IPS-18c (cell line): ENCODE results near the gene EEFSEC.
A peak's percentile ranks its signal among the peaks of the same experiment; 100 is the strongest.

Experiments
- H3K4me3 ChIP-seq: 2 replicates; pipeline ENCODE4 v1.7.0; 2013; ENCODE audit warnings: low read depth, mild to moderate bottlenecking, low read length, moderate library complexity; ENCODE audit not compliant: insufficient read depth
- H3K9me3 ChIP-seq: one replicate; pipeline ENCODE4 v1.6.1; 2013; ENCODE audit warnings: mild to moderate bottlenecking, low read length, moderate library complexity; ENCODE audit not compliant: control insufficient read depth, insufficient read depth

The EEFSEC gene

DNA sequence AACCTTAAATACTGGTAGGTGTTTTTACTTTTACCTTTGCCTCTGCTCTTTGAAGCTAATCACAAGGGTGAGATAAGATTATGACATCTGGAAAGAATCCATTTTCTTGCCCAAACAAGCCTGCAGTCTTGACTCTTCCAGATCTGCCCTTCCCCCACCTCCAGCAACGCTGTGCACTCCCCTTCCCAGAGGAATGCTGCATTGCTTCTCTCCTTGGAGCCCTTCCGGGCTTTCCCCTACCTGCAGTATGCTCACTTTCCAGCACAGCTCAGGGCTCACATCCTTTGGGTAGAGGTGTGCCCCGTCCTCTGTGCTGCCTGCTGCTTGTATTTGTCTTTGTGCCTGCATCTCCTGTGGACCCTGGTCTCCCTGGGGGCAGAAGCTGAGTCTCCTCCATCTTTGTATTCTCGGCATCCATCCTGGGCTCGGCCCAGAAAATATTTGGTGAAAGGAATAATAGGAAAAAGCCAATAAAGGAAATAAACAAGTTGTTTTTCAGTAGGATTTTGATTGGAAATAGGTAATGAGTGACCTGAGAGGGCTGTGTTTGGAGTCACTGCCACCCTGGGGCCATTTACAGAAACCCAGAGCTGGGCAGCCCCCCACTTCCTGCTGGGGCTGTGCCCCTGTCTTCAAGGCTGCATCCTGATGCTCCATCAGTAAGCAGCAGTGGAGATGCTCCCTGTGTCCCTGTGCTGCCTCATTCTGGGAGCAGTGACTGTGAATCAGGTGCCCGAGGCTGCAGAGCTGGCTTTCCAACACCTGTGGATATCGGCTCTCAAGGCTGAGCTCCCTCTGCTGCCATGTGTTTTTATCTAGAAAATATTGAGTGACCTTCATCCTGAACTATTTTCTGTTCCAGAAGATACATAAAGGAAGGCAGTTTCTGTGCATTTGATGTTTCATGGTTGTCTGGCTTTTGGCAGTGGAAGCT, 117.5 kb downstream of the EEFSEC start:
- Histone ChIP-seq H3K9me3 (no peaks in the 10 kb centered on the region), H3K4me3 (no peak overlapping the region)

DNA sequence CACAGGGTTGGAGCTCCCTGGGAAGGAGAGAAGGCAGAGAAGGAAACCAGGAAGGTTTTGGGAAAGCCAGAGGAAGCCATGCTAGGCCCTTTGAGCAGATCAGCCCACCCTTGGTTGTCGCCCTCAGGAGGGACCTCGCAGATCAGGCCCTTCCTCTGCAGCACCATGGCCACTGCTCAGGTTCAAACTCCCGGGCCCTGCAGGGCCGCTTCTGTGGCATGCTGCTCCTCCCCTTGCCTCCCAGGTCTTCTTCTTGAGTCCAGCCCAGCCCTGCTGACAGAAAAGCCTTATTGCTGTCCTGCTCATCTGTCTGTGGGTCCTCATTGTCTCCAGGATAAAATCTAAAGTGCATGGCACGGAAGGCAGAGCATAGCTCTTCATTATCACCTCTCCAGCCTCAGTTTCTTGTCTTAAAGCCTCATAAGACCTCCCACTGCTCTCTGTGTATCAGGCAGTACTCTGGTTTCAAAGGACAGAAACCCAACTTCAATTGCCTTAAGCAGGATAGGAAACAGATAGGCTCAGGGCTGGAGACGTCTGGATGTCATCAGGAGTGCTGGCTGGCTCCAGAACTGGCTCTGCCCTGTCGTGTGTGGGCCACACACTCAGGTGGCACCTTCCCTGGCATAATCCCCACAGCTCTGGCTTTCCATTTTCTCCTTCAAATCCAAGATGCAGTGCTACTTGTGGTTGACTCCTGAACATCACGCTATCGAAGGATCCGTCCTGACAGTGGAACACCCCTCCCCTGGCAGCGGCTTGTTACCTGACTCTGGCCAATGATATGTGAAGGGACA, 118.5 kb downstream of the EEFSEC start:
- Histone ChIP-seq H3K4me3 (no peak overlapping the region), H3K9me3 (no peaks in the 10 kb centered on the region)

GRCh38 chr3:128273109-128273840, 120.0 kb downstream of the EEFSEC start:
- H3K4me3 ChIP-seq: no peak overlapping the region
- H3K9me3 ChIP-seq: no peaks in the 10 kb centered on the region

- no peak overlapping the region for H3K4me3 ChIP-seq
Measured at GRCh38 chr3:128273841-128274573, 120.7 kb downstream of the EEFSEC start.

DNA sequence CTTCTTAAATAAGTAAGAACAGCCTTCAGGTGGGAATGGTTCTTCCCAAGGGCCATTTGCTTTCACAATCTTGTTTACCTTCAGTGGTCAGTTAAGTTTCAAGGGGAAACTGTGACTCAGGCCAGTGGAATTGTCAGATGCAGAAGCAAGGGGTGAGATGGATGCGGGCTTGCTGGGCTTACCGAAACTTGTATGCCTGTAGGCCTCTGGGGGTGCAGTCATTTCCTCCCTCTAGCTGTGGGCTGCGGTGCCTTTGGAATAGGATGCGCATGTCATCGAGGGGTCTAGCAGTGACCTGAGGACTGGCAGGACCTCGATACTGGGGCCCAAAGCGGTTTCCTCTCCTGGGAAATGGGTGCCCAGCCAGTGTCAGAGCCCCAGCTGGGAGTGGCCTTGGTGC, 121.6 kb downstream of the EEFSEC start:
- Histone ChIP-seq H3K9me3 (no peaks in the 10 kb centered on the region), H3K4me3 (no peak overlapping the region)

More at GRCh38 chr3:128273841-128274573, 120.7 kb downstream of the EEFSEC start:
- no peaks in the 10 kb centered on the region for H3K9me3 ChIP-seq

DNA sequence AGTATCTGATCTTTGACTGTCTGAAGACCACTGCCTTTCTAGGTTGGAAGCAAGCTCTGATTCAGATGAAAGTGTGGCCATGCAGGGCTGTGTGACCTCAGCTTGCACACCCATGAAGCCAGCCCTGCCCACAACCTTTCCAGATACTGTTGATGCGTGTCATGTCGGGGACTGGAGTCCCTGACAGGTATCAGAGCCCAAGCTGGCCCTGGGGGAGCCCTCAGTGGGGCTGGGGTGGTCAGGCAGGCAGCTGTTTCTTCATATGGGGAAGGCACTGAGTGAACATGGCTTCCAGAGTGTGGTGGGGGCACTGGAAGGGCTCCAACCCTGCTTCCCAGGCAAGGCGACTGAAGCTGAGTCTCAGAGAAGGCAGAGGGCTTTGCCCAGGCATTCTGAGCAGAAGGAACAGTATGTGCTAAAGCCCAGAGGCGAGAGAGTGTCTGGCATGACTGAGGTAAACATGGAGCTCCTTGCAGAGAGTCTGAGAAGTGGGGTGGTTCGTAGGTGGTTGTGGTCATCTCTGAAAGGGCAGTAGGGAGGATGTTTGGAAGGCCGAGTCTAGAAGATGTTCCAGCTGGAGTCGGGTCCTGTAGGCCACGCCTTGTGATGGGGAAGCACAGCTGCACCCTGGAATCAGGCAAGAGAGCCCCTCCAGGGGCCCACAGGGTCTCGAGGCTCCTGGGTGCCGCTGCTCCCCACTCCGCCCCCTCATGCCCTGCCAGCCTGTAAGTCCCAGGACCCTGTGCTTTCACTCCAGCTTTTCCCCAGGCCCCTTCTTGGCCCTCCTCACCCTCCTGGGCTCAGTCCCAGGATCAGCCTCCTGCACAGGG, 122.2 kb downstream of the EEFSEC start:
- H3K9me3 ChIP-seq: no peaks in the 10 kb centered on the region

DNA sequence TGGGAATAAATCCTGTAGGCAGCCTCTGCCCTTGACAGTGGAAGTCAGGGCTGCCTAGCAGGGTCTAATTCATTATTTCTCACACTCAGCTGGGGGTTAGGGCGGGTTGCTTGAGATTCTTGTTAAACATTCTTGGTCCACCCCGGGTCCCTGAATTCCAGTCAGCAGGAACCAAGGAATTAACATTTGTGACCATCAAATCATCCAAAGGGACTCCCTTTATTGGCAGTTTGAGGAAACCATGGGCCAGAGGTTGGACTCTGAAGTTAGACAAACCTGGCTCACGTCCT, 122.8 kb downstream of the EEFSEC start:
- Histone ChIP-seq H3K9me3 (no peaks in the 10 kb centered on the region), H3K4me3 (no peak overlapping the region)

More for the DNA sequence above, 122.2 kb downstream of the EEFSEC start:
- H3K4me3 ChIP-seq: no peak overlapping the region

- Histone ChIP-seq H3K9me3 (no peaks in the 10 kb centered on the region), H3K4me3 (no peak overlapping the region)
Measured at GRCh38 chr3:128276577-128277183, 123.4 kb downstream of the EEFSEC start.

DNA sequence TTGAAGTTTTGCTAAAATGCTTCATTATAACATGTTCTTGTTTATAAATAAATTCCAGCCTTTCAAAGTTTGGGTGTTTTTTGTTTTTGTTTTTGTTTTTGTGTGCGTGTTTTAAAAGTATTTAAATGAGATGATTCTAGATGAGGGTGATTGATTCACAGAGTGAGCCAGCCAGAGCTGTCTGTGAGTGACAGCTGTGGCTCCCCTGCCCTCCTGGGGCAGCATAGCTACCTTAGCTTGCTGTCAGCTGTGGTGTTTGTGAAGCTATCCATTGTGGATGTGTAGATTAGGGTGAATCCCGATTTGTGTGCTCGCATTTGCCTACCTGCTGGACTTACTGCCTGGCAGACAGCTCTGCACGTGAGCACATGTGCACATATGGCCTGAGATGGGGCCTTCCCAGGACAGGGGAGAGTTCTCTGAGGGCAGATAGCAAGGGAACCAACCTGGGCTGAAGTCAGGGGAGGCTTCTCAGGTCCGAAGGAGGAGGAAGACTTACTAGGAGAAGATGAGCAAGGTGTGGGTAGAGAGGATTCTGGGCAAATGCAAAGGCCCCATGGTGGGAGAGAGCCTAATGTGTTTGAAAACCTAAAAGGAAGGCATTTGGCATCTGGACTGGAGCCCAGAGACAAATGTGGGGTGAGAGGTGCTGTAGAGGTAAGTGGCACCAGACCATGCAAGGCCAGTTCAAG, 124.2 kb downstream of the EEFSEC start:
- Histone ChIP-seq H3K4me3 (no peak overlapping the region; the same call in 1 of the 2 replicates), H3K9me3 (no peaks in the 10 kb centered on the region)

GRCh38 chr3:128278130-128278529, 124.8 kb downstream of the EEFSEC start:
- H3K9me3 ChIP-seq: no peaks in the 10 kb centered on the region
- H3K4me3 ChIP-seq: no peak overlapping the region

DNA sequence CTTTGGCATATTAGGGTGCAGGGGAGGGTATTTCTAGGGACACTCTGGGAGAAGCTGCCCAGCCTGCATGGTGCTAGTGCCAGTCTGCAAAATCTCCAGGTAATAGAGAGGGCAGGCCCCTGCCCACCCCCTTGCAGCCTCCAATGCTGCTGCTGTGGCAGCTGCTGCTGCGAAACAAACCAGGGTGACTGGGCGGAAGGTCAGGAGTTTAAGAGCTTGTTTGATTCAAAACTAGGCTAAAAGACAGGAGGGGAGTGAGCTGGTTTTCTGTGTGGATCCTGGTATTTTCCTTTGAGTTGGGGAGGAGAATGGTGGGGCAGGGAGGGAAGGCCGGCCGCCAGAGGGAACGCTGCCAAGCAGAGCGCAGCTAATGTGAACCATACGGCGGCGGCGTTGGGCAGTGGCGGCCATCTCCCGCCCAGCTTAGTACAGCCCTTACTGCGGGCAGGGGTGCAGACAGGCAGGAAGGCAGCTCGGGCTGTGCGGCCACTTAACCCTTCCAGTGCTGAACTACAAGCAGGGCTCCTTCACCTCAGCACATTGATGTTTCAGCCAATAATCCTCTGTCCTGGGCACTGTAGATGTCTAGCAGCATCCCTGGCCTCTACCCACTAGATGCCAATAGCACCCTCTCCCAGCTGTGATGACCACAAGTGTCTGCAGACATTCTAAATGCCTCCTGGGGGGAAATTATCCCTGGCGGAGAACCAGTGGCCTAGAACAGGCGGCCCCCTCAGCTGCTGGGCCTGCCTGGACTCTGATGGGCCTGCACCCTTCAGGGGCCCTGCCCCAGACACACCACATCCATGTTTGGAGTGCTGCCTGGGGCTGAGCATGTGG, 125.7 kb downstream of the EEFSEC start:
- Histone ChIP-seq H3K9me3 (no peaks in the 10 kb centered on the region), H3K4me3 (no peak overlapping the region)

- H3K4me3 ChIP-seq: no peak overlapping the region
Measured at GRCh38 chr3:128279601-128279880, 126.3 kb downstream of the EEFSEC start.

GRCh38 chr3:128280481-128281052, 127.3 kb downstream of the EEFSEC start:
- peak overlapping the region; percentile 12; the same call in 1 of the 2 replicates for H3K4me3 ChIP-seq
- H3K9me3 ChIP-seq: no peaks in the 10 kb centered on the region

More at GRCh38 chr3:128279601-128279880, 126.3 kb downstream of the EEFSEC start:
- H3K9me3 ChIP-seq: no peaks in the 10 kb centered on the region

DNA sequence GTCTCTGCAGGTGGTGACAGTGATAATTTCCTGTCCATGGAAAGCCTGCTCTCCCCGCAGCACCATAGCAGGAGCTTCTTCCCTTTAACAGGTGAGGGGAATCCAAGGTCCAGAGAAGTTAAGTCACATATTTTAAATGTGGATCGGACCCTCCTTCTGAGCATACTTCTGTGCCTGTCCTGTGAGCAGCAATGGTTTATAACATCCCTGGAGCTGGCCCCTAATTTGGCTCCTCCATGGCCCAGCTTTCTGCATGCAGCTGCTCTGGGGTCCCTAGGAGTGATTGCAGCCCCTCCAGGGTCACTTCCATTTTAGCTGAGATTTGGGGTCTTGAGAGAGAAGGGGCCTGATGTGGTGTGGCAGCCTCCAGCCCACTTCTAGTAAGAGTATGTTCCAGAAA, 127.8 kb downstream of the EEFSEC start:
- Histone ChIP-seq H3K9me3 (no peaks in the 10 kb centered on the region), H3K4me3 (no peak overlapping the region)
